ENCODE results near the gene GALE.

- TF ChIP-seq CTCF (IDR thresholded peaks at IDR 0.05): no peak
- peak; percentile 23; the same call in 1 of the 2 replicates for TF ChIP-seq MAZ (IDR thresholded peaks at IDR 0.05; ENCODE audit: borderline replicate concordance, low read depth, low read length)
Observed at GRCh38 chr1:23800400-23801337, at the start of gene GALE.
